SU-DHL-6 (cell line): ENCODE data around the gene EPB41L3.

Experiments used
- EZH2phosphoT487 ChIP-seq: fragments of 200-600 bp; sonication (generic), shearing (Covaris generic); conservative IDR thresholded peaks from 2 replicates; pipeline ENCODE4 v1.6.1; 2018; ENCODE audit warnings: mild to moderate bottlenecking, antibody characterized with exemption, low read length, moderate library complexity, mixed read lengths
- TF ChIP-seq, protein P1 (sequence below): fragments of 200-600 bp; sonication (generic); IDR thresholded peaks from one replicate; pipeline ENCODE4 v1.5.1; 2017; ENCODE audit warnings: antibody characterized with exemption, mild to moderate bottlenecking, low read length, moderate library complexity; ENCODE audit not compliant: insufficient read depth, poor library complexity, severe bottlenecking

DNA sequence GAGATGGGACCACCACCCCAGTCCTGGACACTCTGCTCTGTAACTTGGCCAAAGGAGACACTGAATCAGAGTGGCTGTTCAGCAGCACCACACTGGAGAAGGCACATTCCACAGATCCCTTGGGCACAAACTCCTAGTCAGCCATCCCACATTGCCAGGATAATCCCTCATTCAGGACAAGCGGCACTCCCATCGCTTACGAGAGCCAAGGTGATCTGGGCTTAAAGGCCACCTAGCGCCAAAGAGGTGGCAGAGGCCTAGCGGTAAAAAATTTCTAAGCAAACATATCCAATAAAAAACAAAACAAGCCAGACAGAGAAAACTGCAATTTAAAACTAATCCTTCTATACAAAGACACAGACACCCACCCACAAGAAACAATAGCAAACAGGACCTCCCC, 62.2 kb downstream of the EPB41L3 start:
- TF ChIP-seq, protein P1, sequence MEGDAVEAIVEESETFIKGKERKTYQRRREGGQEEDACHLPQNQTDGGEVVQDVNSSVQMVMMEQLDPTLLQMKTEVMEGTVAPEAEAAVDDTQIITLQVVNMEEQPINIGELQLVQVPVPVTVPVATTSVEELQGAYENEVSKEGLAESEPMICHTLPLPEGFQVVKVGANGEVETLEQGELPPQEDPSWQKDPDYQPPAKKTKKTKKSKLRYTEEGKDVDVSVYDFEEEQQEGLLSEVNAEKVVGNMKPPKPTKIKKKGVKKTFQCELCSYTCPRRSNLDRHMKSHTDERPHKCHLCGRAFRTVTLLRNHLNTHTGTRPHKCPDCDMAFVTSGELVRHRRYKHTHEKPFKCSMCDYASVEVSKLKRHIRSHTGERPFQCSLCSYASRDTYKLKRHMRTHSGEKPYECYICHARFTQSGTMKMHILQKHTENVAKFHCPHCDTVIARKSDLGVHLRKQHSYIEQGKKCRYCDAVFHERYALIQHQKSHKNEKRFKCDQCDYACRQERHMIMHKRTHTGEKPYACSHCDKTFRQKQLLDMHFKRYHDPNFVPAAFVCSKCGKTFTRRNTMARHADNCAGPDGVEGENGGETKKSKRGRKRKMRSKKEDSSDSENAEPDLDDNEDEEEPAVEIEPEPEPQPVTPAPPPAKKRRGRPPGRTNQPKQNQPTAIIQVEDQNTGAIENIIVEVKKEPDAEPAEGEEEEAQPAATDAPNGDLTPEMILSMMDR, result no peak
- TF ChIP-seq EZH2phosphoT487, result no peak
